Spleen (tissue), 11 donors: ENCODE data around the gene CFAP107. TPM values are rescaled to one million over a fixed set of nuclear protein-coding genes. Genes with fewer than 3 reads are reported as not detected.
A peak's percentile ranks its signal among the peaks of the same experiment; 100 is the strongest.

ENCODE experiments used
- DNase-seq: peaks from one replicate; pipeline ENCODE4 v3.0.0-alpha.2; 2020
- H3K27ac ChIP-seq, 8 donors: fragments of 200-600 bp; sonication (generic) in 7 of 8; 1 replicate in 4 of 8; 2 replicates in 4 of 8; pipeline versions ENCODE4 v1.5.0 to v1.8.0; 2016 to 2021; ENCODE audit warnings: inconsistent platforms in 4 of 8, mild to moderate bottlenecking in 4 of 8, moderate library complexity in 1 of 8
- H3K27me3 ChIP-seq, 7 donors: fragments of 200-600 bp; sonication (generic) in 6 of 7; replicated peaks in 1 of 7; 1 replicate in 4 of 7; 2 replicates in 3 of 7; pipeline versions ENCODE4 v1.5.0 to v1.8.0; 2016 to 2021; ENCODE audit warnings: inconsistent platforms in 3 of 7, mild to moderate bottlenecking in 1 of 7
- H3K36me3 ChIP-seq, 6 donors: fragments of 200-600 bp; sonication (generic) in 5 of 6; 1 replicate in 4 of 6; 2 replicates in 2 of 6; pipeline versions ENCODE4 v1.5.0 to v1.8.0; 2016 to 2021; ENCODE audit warnings: inconsistent platforms in 2 of 6
- H3K4me1 ChIP-seq, 6 donors: fragments of 200-600 bp; sonication (generic) in 5 of 6; 1 replicate in 3 of 6; 2 replicates in 3 of 6; pipeline versions ENCODE4 v1.5.0 to v1.8.0; 2016 to 2021; ENCODE audit warnings: inconsistent platforms in 3 of 6
- H3K4me3 ChIP-seq, 8 donors: fragments of 200-600 bp; sonication (generic) in 7 of 8; 1 replicate in 4 of 8; 2 replicates in 4 of 8; pipeline versions ENCODE4 v1.5.0 to v1.8.0; 2016 to 2021; ENCODE audit warnings: inconsistent platforms in 4 of 8, mild to moderate bottlenecking in 4 of 8, moderate library complexity in 2 of 8
- H3K9me3 ChIP-seq, 8 donors: fragments of 200-600 bp; sonication (generic) in 7 of 8; 1 replicate in 4 of 8; 2 replicates in 4 of 8; pipeline versions ENCODE4 v1.5.0 to v1.8.0; 2016 to 2021; ENCODE audit warnings: inconsistent platforms in 4 of 8
- CTCF ChIP-seq, 11 experiments: fragments of 200-600 bp in 7 of 11; fragments of 450-650 bp in 4 of 11; sonication (generic) in 4 of 11; IDR thresholded peaks in 8 of 11; conservative IDR thresholded peaks in 3 of 11; 1 replicate in 7 of 11; 2 replicates in 4 of 11; pipeline versions ENCODE4 v1.4.0 to v1.8.0; 2016 to 2021; ENCODE audit warnings: antibody characterized with exemption in 11 of 11, inconsistent platforms in 4 of 11, mild to moderate bottlenecking in 1 of 11
- POLR2A ChIP-seq, 3 donors: fragments of 450-650 bp; IDR thresholded peaks; one replicate each; pipeline ENCODE4 v1.5.1; 2017; ENCODE audit warnings: antibody characterized with exemption in 3 of 3, mild to moderate bottlenecking in 1 of 3
- POLR2AphosphoS5 ChIP-seq, 3 donors: sonication (generic); formaldehyde crosslinking; IDR thresholded peaks; one replicate each; pipeline ENCODE4 v1.5.1; 2017; ENCODE audit warnings: antibody characterized with exemption in 3 of 3
- WGBS, 5 donors: extraction: QIAGEN DNeasy Blood & Tissue Kit in 3 of 5; methylation state at CpG; one replicate each; pipeline versions ENCODE4 v1.1.5 to v1.1.7; 2013 to 2018; 5-methylcytosine and 5-hydroxymethylcytosine counted together
- intact Hi-C: fragments of 100-400 bp; cut with DNase I; formaldehyde crosslinking; loops from one replicate; pipeline ENCODE4 v1.15.0; 2023; ENCODE audit warnings: low total_unique reads
- polyA plus RNA-seq, 3 donors: library from polyadenylated mRNA; stranded (reverse); fragments of 200-250 nt; gene quantifications; one replicate each; pipeline ENCODE4 v1.2.1, GENCODE V29; 2013
- total RNA-seq, 7 donors: library from RNA; depleted of rRNA in 3 of 7; stranded (reverse); fragments of >200 nt in 3 of 7; fragmentation: NEBNext Ultra II Directional in 4 of 7; extraction: Animal tissue kit (Norgen Biotek cat#: 25700) in 4 of 7; gene quantifications; one replicate each; pipeline versions ENCODE4 v1.1.0 to v1.2.1, GENCODE V29; 2016 to 2021
- donor health status: healthy with polysubstance abuse.
- donor health status: DM: no; HTN: no; CAD: no; lungs with moderate emphysema.
- donor health status: DM: no; HTN: no; CAD: no.
- donor health status: Bipolar disorder and iron deficiency.
- donor health status: healthy.
- donor health status: DM: no; HTN: no; CAD: no.
- donor health status: DM: yes; HTN: yes; CAD: no.

The CFAP107 gene
- total and polyA plus RNA-seq, 10 donors: not detected

GRCh38 chr1:12706061-12706460, 39.9 kb upstream of the CFAP107 start:
- Histone ChIP-seq H3K4me3 (no peak overlapping the region), H3K36me3 (no peaks in the 10 kb centered on the region), H3K27me3 (peaks cover 0 to 20% (median 0%) of the 10 kb centered on the region in 7 donors), H3K4me1 (no peaks in the 10 kb centered on the region), H3K27ac (no peak overlapping the region), H3K9me3 (peaks cover 0 to 34% (median 25%) of the 10 kb centered on the region in 8 donors)
- DNase-seq: no peak
- WGBS, 5 donors: 80 to 90% (median 89%) methylated on average over 3 of the region's 3 CpGs
- intact Hi-C loops: no loop called here
- TF ChIP-seq POLR2AphosphoS5 (IDR thresholded peaks at IDR 0.05): no peak
- no peak for TF ChIP-seq POLR2A (IDR thresholded peaks at IDR 0.05)
- TF ChIP-seq CTCF (IDR thresholded peaks at IDR 0.05 in 8 of 11, conservative IDR thresholded peaks at IDR 0.05 in 3 of 11): no peak

- no peak for DNase-seq
- Histone ChIP-seq H3K9me3 (peaks cover 0 to 20% (median 14%) of the 10 kb centered on the region in 8 donors), H3K4me3 (no peak overlapping the region), H3K27me3 (peaks cover 0 to 27% (median 0%) of the 10 kb centered on the region in 7 donors), H3K27ac (peak overlapping the region in 3 of 8 donors; percentile 28 to 57 (median 47)), H3K4me1 (no peaks in the 10 kb centered on the region), H3K36me3 (no peaks in the 10 kb centered on the region)
- no peak for TF ChIP-seq CTCF (IDR thresholded peaks at IDR 0.05 in 8 of 11, conservative IDR thresholded peaks at IDR 0.05 in 3 of 11)
- no peak for TF ChIP-seq POLR2A (IDR thresholded peaks at IDR 0.05)
- no peak for TF ChIP-seq POLR2AphosphoS5 (IDR thresholded peaks at IDR 0.05)
- intact Hi-C loops: no loop called here
- WGBS, 5 donors: 62 to 77% (median 68%) methylated on average over 4 of the region's 4 CpGs
Measured at GRCh38 chr1:12708396-12709090, 37.5 kb upstream of the CFAP107 start.

- Histone ChIP-seq H3K4me3 (no peak overlapping the region), H3K27ac (peak overlapping the region in 4 of 8 donors; percentile 22 to 57 (median 38)), H3K9me3 (peaks cover 0 to 15% (median 8%) of the 10 kb centered on the region in 8 donors), H3K4me1 (no peaks in the 10 kb centered on the region), H3K27me3 (peaks cover 0 to 30% (median 0%) of the 10 kb centered on the region in 7 donors), H3K36me3 (no peaks in the 10 kb centered on the region)
- intact Hi-C loops: no loop called here
- DNase-seq: no peak
- TF ChIP-seq POLR2AphosphoS5 (IDR thresholded peaks at IDR 0.05) (no peak), POLR2A (IDR thresholded peaks at IDR 0.05) (no peak), CTCF (IDR thresholded peaks at IDR 0.05 in 8 of 11, conservative IDR thresholded peaks at IDR 0.05 in 3 of 11) (no peak)
- WGBS, 5 donors: 19 to 45% (median 29%) methylated on average over 1 of the region's 1 CpG
Measured at GRCh38 chr1:12709091-12709491, 36.9 kb upstream of the CFAP107 start.

- WGBS, 5 donors: 56 to 72% (median 70%) methylated on average over 3 of the region's 3 CpGs
Measured at GRCh38 chr1:12709696-12710095, 36.3 kb upstream of the CFAP107 start.

More at GRCh38 chr1:12709696-12710095, 36.3 kb upstream of the CFAP107 start:
- peak overlapping the region in 4 of 8 donors; percentile 22 to 57 (median 38) for H3K27ac ChIP-seq
- intact Hi-C loops: no loop called here
- peaks cover 0 to 32% (median 0%) of the 10 kb centered on the region in 7 donors for H3K27me3 ChIP-seq
- no peak overlapping the region for H3K4me3 ChIP-seq
- no peaks in the 10 kb centered on the region for H3K4me1 ChIP-seq
- peaks cover 0 to 9% (median 2%) of the 10 kb centered on the region in 8 donors for H3K9me3 ChIP-seq
- TF ChIP-seq CTCF (IDR thresholded peaks at IDR 0.05 in 8 of 11, conservative IDR thresholded peaks at IDR 0.05 in 3 of 11) (no peak), POLR2A (IDR thresholded peaks at IDR 0.05) (no peak), POLR2AphosphoS5 (IDR thresholded peaks at IDR 0.05) (no peak)
- no peaks in the 10 kb centered on the region for H3K36me3 ChIP-seq
- no peak for DNase-seq
